GM12892 (cell line): ENCODE data around the gene WWOX.

ENCODE experiments used
- DNase-seq: peaks from one replicate; pipeline ENCODE4 v3.0.0; 2011; ENCODE audit not compliant: insufficient read length
- FAIRE-seq: peaks from 2 replicates; lab custom pipeline; 2011; peaks lifted over from hg19 to GRCh38; lab: Jason Lieb, UNC
- POLR2A ChIP-seq: IDR thresholded peaks from 2 replicates; pipeline ENCODE4 v1.6.1; 2011; ENCODE audit warnings: low read depth, low read length, control low read depth
- POLR2AphosphoS5 ChIP-seq: IDR thresholded peaks from 2 replicates; pipeline ENCODE4 v1.6.1; 2011; ENCODE audit warnings: low read depth, low read length, control low read depth
- TAF1 ChIP-seq: IDR thresholded peaks from 2 replicates; pipeline ENCODE4 v1.6.1; 2011; ENCODE audit warnings: low read depth, mild to moderate bottlenecking, control low read depth, low read length, borderline replicate concordance

The WWOX gene

DNA sequence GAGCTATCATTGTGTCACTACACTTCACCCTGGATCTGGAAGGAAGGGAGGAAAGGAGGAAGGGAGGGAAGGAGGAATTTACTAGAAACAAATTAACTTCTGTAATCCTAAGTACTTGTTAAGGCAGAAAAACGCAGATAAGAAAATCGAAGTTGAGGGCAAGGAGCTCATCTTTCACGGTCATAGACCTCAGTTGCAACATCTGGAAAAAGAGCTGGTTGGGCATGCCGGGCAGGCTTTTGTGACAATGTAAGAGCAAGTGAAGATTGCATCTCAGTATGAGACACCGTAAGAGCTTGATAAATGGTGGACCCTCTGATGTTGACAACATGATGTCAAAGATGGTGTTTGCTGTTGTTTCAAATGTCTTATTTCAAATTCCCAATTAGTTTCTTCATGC, 779.6 kb downstream of the WWOX start:
- DNase-seq (no peak), FAIRE-seq (no peak)
- TF ChIP-seq POLR2AphosphoS5 (no peak), POLR2A (no peak), TAF1 (no peak)

DNA sequence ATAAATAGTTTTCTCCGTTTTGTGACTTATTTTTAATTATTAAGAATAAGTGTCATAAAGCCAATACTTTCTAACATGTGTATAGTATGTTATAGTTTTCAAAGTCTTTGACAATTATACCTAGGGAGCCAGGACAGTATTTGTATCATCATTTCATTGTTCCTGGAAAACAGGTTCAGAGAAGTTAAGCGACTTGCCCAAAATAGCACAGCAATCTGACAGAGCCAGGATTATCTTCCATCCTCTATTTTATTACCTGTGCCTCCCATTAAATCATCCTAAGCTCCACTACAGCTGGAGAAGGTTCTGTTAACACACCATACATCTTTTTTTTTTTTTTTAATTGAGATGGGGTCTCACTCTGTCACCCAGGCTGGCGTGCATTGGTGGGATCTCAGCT, 782.7 kb downstream of the WWOX start:
- no peak for DNase-seq
- TF ChIP-seq TAF1 (no peak), POLR2A (no peak), POLR2AphosphoS5 (no peak)
- FAIRE-seq: no peak

DNA sequence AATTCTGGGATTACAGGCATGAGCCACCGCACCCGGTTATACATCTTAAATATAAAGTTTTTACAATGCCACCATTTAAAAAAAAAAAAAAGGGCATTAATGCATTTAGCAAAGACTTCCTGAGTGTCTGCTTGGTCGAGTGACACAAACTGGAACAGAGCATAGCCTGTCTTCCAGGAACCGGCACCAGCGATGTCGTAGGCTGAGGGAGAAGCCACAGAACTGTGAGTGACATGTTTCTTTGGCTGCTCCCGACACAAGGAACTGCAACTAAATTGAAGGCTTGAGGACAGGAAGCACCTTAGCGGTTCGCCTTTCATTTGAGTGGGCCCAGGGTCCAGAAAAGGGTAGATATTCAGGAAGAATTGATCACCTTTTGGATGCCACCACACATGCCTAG, 783.3 kb downstream of the WWOX start:
- DNase-seq (no peak), FAIRE-seq (no peak)
- TF ChIP-seq POLR2A: no peak
- TF ChIP-seq TAF1: no peak
- TF ChIP-seq POLR2AphosphoS5: no peak

DNA sequence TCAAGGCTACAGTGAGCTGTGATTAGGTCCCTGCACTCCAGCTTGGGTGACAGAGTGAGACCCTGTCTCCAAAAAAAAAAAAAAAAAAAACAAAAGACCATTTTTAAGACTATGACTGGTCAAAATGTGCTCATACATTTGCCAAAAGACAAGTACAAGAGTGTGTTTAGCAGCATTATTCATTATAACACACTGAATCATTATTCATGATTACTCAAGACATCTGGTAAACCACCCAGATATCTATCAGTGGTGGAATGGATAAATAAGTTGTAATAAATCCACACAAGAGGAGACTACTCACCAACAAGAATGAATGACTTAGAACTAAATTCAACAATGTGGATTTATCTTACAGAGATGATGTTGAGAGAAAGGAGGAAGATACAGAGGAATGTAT, 784.8 kb downstream of the WWOX start:
- DNase-seq: no peak
- TF ChIP-seq POLR2A: no peak
- no peak for TF ChIP-seq TAF1
- no peak for TF ChIP-seq POLR2AphosphoS5
- no peak for FAIRE-seq

DNA sequence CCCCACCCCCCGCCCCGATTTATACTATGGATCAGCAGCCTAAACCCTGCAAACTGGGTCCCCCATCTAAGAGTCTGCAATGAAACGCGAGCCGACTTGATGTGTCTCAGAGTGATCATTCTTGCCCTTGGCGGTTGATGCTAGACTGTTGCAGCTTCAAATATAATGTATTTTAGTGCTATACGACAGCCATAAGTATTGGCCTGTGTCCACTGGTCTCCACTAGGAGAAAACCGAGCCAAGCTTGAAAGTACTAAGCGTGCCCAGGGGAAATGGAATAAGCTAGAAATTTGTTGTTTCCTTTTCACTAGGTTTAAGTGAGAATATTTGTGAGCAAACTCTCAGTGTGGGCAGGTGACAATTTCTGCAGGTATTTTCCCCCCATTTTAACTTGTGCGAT, 789.9 kb downstream of the WWOX start:
- no peak for TF ChIP-seq TAF1
- TF ChIP-seq POLR2AphosphoS5: no peak
- no peak for TF ChIP-seq POLR2A
- no peak for FAIRE-seq
- DNase-seq: no peak

DNA sequence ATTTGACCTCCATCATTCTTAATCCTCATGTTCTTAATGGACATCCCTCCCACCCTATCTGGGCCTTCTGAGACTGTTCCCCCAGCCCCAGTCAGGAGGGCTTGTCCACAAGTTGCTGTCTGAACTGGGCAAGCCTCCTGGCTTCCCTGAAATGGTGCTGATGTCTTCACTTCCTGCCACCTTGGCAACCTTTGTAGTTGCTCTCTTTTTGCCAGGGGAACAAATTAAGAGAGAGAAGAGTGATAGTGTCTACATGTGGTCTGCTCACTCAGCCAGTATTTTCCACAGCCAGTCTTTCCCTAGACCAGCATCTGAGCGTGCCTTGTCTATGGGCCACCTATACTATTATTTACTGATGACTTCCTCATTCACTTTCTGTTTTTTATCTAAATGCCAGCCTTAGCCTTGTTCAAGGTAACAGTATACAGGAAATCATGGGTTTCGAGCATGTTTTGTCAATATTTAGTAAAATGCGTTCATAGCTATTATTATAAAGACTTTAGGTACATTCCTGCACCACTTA, 791.0 kb downstream of the WWOX start:
- TF ChIP-seq POLR2AphosphoS5 (no peak), POLR2A (no peak), TAF1 (no peak)
- DNase-seq (no peak), FAIRE-seq (no peak)

DNA sequence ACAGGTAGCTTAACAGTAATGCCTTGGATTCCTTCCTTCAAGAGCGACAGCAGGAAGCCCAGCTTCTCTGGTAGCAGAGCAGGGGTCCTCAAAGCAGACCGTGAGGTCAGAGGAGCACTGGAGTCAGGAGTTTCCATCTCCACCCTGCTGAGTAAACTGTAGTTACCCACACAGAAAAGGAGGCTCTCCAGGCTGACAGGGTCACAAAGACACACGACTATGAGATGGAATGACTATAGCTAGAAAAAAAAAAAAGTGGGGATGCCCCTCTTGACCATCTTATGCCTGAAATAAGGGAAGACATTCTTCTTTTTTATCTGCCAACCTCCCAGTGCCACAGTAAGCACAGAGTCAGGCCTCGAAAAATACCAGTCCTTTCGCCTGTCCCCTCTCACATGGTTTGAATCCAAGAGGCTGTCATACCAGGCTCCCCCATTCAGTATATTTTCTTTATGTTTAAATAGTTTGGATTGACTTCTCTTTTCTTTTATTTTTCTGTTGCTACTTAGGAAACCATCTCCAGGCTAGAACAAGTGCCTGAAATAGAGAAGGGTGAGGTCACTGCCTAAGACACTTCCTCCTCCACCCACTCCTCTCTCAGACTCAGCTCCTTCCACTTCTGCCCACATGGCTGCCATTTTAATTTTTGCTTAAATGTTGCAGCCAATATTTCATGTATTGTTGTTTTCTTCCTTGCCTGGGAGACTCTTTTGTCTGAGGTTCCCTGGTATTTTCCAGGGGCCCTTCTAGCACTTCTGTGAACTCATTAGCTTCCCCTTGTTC, 793.7 kb downstream of the WWOX start:
- TF ChIP-seq POLR2A (no peak), TAF1 (no peak), POLR2AphosphoS5 (no peak)
- DNase-seq (no peak), FAIRE-seq (no peak)

DNA sequence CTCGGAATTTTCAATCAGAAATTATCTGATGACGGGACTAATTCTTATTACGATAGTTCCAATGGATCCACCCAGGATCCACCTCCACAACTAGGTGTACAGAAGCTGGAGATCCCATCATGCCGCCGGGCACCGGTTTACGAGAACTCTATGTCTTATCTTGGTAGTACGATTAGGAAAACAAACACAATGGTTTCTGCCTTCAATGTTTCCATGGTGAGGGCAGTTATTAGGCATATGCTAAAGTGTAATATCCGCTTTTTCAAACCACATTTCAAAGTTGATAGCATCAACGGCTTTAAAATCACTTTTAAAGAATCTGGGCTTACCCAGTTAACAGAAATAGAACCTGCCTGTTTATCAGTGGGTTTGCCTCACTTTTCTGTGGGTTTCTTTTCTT, 795.4 kb downstream of the WWOX start:
- no peak for DNase-seq
- no peak for FAIRE-seq
- TF ChIP-seq TAF1 (no peak), POLR2AphosphoS5 (no peak), POLR2A (no peak)

DNA sequence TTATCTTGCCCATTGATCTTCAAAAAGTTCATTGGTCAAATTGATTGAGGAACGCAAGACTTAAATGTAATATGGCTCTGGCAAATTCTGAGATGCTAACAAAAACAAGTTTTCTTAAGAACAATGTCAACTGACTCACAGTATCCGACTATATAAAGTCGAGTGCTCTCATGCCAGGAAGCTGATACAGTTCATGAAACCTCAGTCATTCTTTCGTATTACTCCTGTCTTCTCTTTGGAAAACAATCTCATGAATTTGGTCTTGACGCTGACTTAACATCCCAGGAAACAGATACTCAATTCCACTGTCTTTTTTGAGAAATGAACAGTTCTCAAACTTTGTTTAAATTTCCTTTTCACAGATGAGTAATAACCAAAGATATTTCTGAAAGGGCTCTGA, 796.2 kb downstream of the WWOX start:
- no peak for TF ChIP-seq POLR2A
- no peak for TF ChIP-seq TAF1
- no peak for TF ChIP-seq POLR2AphosphoS5
- DNase-seq (no peak), FAIRE-seq (no peak)

DNA sequence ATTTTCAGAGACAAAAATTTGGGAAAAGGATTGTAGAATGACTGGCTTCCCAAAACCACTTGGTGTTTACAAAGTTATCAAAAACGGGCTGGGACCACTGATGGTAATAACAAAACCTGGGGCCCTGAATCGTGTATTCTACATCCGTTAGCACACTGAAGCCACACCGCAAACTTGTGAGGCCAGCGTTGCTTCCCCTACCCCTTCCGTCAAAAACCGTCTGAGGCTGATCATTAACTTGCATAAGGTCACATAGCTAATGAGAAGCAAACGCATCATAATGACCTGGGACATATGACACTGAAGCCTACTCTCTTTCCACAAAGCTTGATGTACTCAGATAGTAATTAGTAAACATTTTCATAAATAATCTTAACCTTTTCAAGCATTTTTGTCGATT, 796.8 kb downstream of the WWOX start:
- no peak for DNase-seq
- no peak for FAIRE-seq
- no peak for TF ChIP-seq POLR2AphosphoS5
- no peak for TF ChIP-seq TAF1
- no peak for TF ChIP-seq POLR2A

DNA sequence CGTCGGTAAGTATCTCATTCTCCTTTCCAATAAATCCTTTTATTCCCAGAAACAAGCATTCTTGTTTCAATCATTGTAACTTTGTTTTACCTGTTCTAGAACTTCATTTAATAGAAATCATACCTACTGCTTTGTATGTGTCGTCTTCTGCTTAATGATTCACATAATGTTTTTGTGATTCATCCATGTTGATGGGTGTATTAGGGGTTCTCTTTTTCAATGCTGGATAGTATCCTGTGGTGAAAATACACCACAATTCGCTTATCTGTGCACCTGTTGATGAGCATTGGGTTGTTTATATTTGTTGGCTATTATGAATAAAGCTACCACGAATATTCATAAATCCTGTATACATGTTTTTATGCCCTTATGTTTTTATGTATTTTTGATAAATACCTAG, 797.8 kb downstream of the WWOX start:
- TF ChIP-seq TAF1: no peak
- TF ChIP-seq POLR2AphosphoS5: no peak
- TF ChIP-seq POLR2A: no peak
- no peak for DNase-seq
- FAIRE-seq: no peak

DNA sequence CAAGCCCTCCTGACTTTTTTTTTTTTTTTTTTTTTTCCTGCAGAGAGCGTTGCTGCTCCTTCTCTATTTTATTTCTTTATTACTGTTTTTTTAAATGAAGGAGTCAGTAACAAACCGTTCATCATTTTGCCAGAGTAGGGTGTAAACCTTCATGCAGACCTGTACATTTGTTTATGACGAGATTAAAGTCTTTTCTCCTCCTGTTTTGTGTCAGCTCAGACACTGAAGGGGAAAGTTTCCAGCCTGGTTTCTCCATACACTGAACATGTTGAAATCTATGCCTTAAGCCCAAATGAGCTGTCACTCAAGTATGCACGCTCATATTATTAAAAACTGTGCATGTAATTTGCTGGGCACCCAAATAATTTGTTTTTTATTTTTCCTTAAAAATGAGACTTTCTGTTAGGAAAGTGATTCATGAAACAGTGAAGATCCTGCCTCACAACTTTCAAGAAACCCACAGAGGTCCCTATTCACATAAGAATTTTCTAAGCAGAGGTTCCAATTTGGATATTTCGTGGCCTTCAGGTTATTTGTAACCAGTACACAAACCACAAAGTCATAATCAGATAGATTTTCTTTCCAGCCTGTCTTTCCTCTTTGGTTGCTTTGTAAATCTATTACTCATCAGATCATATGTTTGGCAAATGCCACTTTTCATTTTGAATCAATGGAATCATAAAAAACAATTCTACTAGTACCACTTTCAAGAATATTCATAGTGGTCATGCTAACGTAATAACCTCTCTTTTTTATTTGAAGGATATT, 800.8 kb downstream of the WWOX start:
- TF ChIP-seq TAF1 (no peak), POLR2AphosphoS5 (no peak), POLR2A (no peak)
- FAIRE-seq: no peak

More for the DNA sequence above, 800.8 kb downstream of the WWOX start:
- no peak for DNase-seq
